HepG2 (cell line): Measurements from ENCODE around the gene RFC1. TPM values are rescaled to one million over a fixed set of nuclear protein-coding genes. Genes with fewer than 3 reads are reported as not detected.

Experiments used
- ASH2L ChIP-seq: fragments of 300-600, 200-600 bp; sonication (generic); IDR thresholded peaks from 2 replicates; pipeline ENCODE4 v1.7.0; 2017; ENCODE audit warnings: low read depth, mild to moderate bottlenecking, moderate library complexity, mixed read lengths, low read length; ENCODE audit not compliant: insufficient read length
- FOXA3 ChIP-seq: IDR thresholded peaks from 2 replicates; pipeline ENCODE4 v1.6.1; 2016; ENCODE audit warnings: missing genetic modification reagents, missing compliant biosample characterization
- GTF2F1 ChIP-seq: fragments of 150-350 bp; IDR thresholded peaks from 2 replicates; pipeline ENCODE4 v1.6.1; 2014; ENCODE audit warnings: low read length
- HNRNPUL1 ChIP-seq: fragments of 200-400 bp; formaldehyde crosslinking; IDR thresholded peaks from 2 replicates; pipeline ENCODE4 v1.6.1; 2017; ENCODE audit warnings: low read depth, mild to moderate bottlenecking, low read length, moderate library complexity
- KAT8 ChIP-seq: IDR thresholded peaks from 2 replicates; pipeline ENCODE4 v1.6.1; 2016; ENCODE audit warnings: missing genetic modification reagents, missing compliant biosample characterization
- MEIS2 ChIP-seq: sonication (generic); formaldehyde crosslinking; IDR thresholded peaks from 2 replicates; pipeline ENCODE4 v1.9.0; 2021; ENCODE audit warnings: mild to moderate bottlenecking, missing genetic modification reagents
- POGZ ChIP-seq: sonication (generic); formaldehyde crosslinking; IDR thresholded peaks from 2 replicates; pipeline ENCODE4 v1.4.0; 2020; ENCODE audit warnings: mild to moderate bottlenecking, missing genetic modification reagents
- REPIN1 ChIP-seq: sonication (generic); formaldehyde crosslinking; IDR thresholded peaks from 2 replicates; pipeline ENCODE4 v1.8.0; 2022; ENCODE audit warnings: missing genetic modification reagents, low read depth, mild to moderate bottlenecking, borderline replicate concordance
- RFX3 ChIP-seq: IDR thresholded peaks from 2 replicates; pipeline ENCODE4 v1.6.1; 2016; ENCODE audit warnings: missing biosample characterization, missing genetic modification reagents
- RFXAP ChIP-seq: sonication (generic); formaldehyde crosslinking; IDR thresholded peaks from 2 replicates; pipeline ENCODE4 v1.4.0; 2020; ENCODE audit warnings: missing genetic modification reagents, borderline replicate concordance
- SNAPC2 ChIP-seq: sonication (generic); formaldehyde crosslinking; IDR thresholded peaks from 2 replicates; pipeline ENCODE4 v1.8.1; 2022; ENCODE audit warnings: mild to moderate bottlenecking, missing genetic modification reagents
- STAG1 ChIP-seq: sonication (generic); formaldehyde crosslinking; IDR thresholded peaks from 2 replicates; pipeline ENCODE4 v1.4.0; 2020; ENCODE audit warnings: missing genetic modification reagents
- TBL1XR1 ChIP-seq: fragments of 150-350 bp; IDR thresholded peaks from 2 replicates; pipeline ENCODE4 v1.6.1; 2014; ENCODE audit warnings: borderline replicate concordance, low read length; ENCODE audit not compliant: partially characterized antibody
- TEAD3 ChIP-seq: optimal IDR thresholded peaks from 2 replicates; pipeline ENCODE3; 2016; ENCODE audit warnings: borderline replicate concordance
- TERF1 ChIP-seq: sonication (generic); formaldehyde crosslinking; IDR thresholded peaks from 2 replicates; pipeline ENCODE4 v1.8.0; 2022; ENCODE audit warnings: mild to moderate bottlenecking, missing genetic modification reagents, moderate library complexity
- TFDP2 ChIP-seq: sonication (generic); formaldehyde crosslinking; IDR thresholded peaks from 2 replicates; pipeline ENCODE4 v1.4.0; 2020; ENCODE audit warnings: missing genetic modification reagents
- ZMYM2 ChIP-seq: sonication (generic); formaldehyde crosslinking; IDR thresholded peaks from 2 replicates; pipeline ENCODE4 v1.8.0; 2022; ENCODE audit warnings: mild to moderate bottlenecking, missing genetic modification reagents
- ZNF275 ChIP-seq: sonication (generic); formaldehyde crosslinking; IDR thresholded peaks from 2 replicates; pipeline ENCODE4 v1.8.0; 2022; ENCODE audit warnings: missing genetic modification reagents, mild to moderate bottlenecking, inconsistent platforms, borderline replicate concordance
- ZNF598 ChIP-seq: sonication (generic); formaldehyde crosslinking; IDR thresholded peaks from 2 replicates; pipeline ENCODE4 v1.5.1; 2020; ENCODE audit warnings: mild to moderate bottlenecking, missing genetic modification reagents, borderline replicate concordance
- ZNF639 ChIP-seq: conservative IDR thresholded peaks from 2 replicates; pipeline ENCODE4 v1.6.1; 2018; ENCODE audit warnings: missing genetic modification reagents
- ZNF710 ChIP-seq: sonication (generic); formaldehyde crosslinking; IDR thresholded peaks from 2 replicates; pipeline ENCODE4 v1.5.0; 2020; ENCODE audit warnings: mild to moderate bottlenecking, missing genetic modification reagents, borderline replicate concordance
- ZSCAN31 ChIP-seq: sonication (generic); formaldehyde crosslinking; IDR thresholded peaks from 2 replicates; pipeline ENCODE4 v1.5.0; 2020; ENCODE audit warnings: low read depth, mild to moderate bottlenecking, missing genetic modification reagents
- polyA plus RNA-seq, 8 experiments: library from polyadenylated mRNA; depleted of rRNA in 3 of 8; stranded (reverse) in 7 of 8; unstranded in 1 of 8; fragments of >200 nt; fragmentation: Illumina TruSeq in 4 of 8; extraction: Trizol in 4 of 8; gene quantifications; 2 replicates each; pipeline versions ENCODE4 v1.2.1 to v1.2.3, GENCODE V29; 2011 to 2016; ENCODE audit warnings: low read depth in 4 of 8, missing spikeins in 1 of 8, mixed read lengths in 1 of 8; ENCODE audit not compliant: insufficient read depth in 1 of 8
- total RNA-seq, 5 experiments: library from RNA; depleted of rRNA; stranded (reverse); fragments of >200 nt; fragmentation: Illumina TruSeq; extraction: Trizol; gene quantifications; 2 replicates each; pipeline ENCODE4 v1.2.3, GENCODE V29; 2016; ENCODE audit warnings: low read depth in 1 of 5

RFC1 gene
- total and polyA plus RNA-seq, 2 of the 13 experiments (the other 11 are each of a cell fraction or from before 2014, with no cell fraction given), result 15.9 to 78.8 TPM

GRCh38 chr4:39406763-39407583 is 40.8 kb upstream of the RFC1 start, which contains the start of gene KLB (continued):
- no peak for TF ChIP-seq TERF1
- no peak for TF ChIP-seq ZNF598
- TF ChIP-seq REPIN1 (CRISPR knock-in tag), result peak; percentile 97
- no peak for TF ChIP-seq RFX3 (CRISPR knock-in tag)
- no peak for TF ChIP-seq MEIS2
- peak; percentile 56 for TF ChIP-seq TFDP2 (CRISPR knock-in tag)
- peak; percentile 72 for TF ChIP-seq TEAD3 (CRISPR knock-in tag)
- no peak for TF ChIP-seq ZMYM2 (CRISPR knock-in tag)
- peak; percentile 72 for TF ChIP-seq ASH2L
- no peak for TF ChIP-seq ZSCAN31 (CRISPR knock-in tag)
- peak; percentile 97 for TF ChIP-seq HNRNPUL1
- TF ChIP-seq TBL1XR1, result peak; percentile 84
- 0 out of 2 replicates have a peak, but pooled peaks have one; percentile 45 for TF ChIP-seq SNAPC2 (CRISPR knock-in tag)
- peak; percentile 49; the same call in 1 of the 2 replicates for TF ChIP-seq POGZ (CRISPR knock-in tag)
- no peak for TF ChIP-seq RFXAP (CRISPR knock-in tag)
- peak; percentile 48; the same call in 1 of the 2 replicates for TF ChIP-seq ZNF275 (CRISPR knock-in tag)
- peak; percentile 70 for TF ChIP-seq FOXA3 (CRISPR knock-in tag)
- TF ChIP-seq GTF2F1, result peak; percentile 73; the same call in 1 of the 2 replicates
- no peak; the same call in 1 of the 2 replicates for TF ChIP-seq STAG1 (CRISPR knock-in tag)
- no peak for TF ChIP-seq ZNF639
- TF ChIP-seq KAT8 (CRISPR knock-in tag), result peak; percentile 68; the same call in 1 of the 2 replicates
- TF ChIP-seq ZNF710 (CRISPR knock-in tag), result peak; percentile 71; the same call in 1 of the 2 replicates
